Endodermal cell (in vitro differentiated cells): ENCODE results near the gene OSCP1. TPM values are rescaled to one million over a fixed set of nuclear protein-coding genes. Genes with fewer than 3 reads are reported as not detected.

Experiments
- DNase-seq: peaks from one replicate; pipeline ENCODE4 v3.0.0-alpha.2; 2017
- H3K27ac ChIP-seq: 2 replicates; pipeline ENCODE4 v1.5.1; 2013; ENCODE audit warnings: mild to moderate bottlenecking, low read depth, low read length, moderate library complexity
- H3K27me3 ChIP-seq: 2 replicates; pipeline ENCODE4 v1.6.1; 2013; ENCODE audit warnings: mild to moderate bottlenecking, low read length, moderate library complexity; ENCODE audit not compliant: insufficient read depth, control insufficient read depth, poor library complexity, severe bottlenecking
- H3K36me3 ChIP-seq: 2 replicates; pipeline ENCODE4 v1.7.0; 2013; ENCODE audit warnings: mild to moderate bottlenecking, low read length, moderate library complexity; ENCODE audit not compliant: control insufficient read depth, insufficient read depth
- H3K4me1 ChIP-seq: one replicate; pipeline ENCODE4 v1.7.0; 2013; ENCODE audit warnings: low read length; ENCODE audit not compliant: control insufficient read depth, insufficient read depth
- H3K4me3 ChIP-seq: 2 replicates; pipeline ENCODE4 v1.5.1; 2013; ENCODE audit warnings: mild to moderate bottlenecking, low read length, moderate library complexity
- H3K9ac ChIP-seq: 2 replicates; pipeline ENCODE4 v1.6.1; 2013; ENCODE audit warnings: mild to moderate bottlenecking, low read length, moderate library complexity; ENCODE audit not compliant: poor library complexity, severe bottlenecking; ENCODE audit errors: extremely low read depth
- H3K9me3 ChIP-seq: 2 replicates; pipeline ENCODE4 v1.6.1; 2013; ENCODE audit warnings: mild to moderate bottlenecking, low read length, moderate library complexity; ENCODE audit not compliant: control insufficient read depth
- H3K27ac Mint-ChIP-seq: 2 replicates; pipeline ENCODE4 v1.8.0; 2020; ENCODE audit warnings: mixed read lengths
- H3K27me3 Mint-ChIP-seq: 2 replicates; pipeline ENCODE4 v1.8.0; 2021; ENCODE audit warnings: mild to moderate bottlenecking, mixed read lengths; ENCODE audit not compliant: insufficient read depth
- H3K36me3 Mint-ChIP-seq: 2 replicates; pipeline ENCODE4 v1.8.0; 2020; ENCODE audit warnings: low read depth, mixed read lengths
- H3K4me1 Mint-ChIP-seq: 2 replicates; pipeline ENCODE4 v1.8.0; 2020; ENCODE audit warnings: mixed read lengths
- H3K4me3 Mint-ChIP-seq: 2 replicates; pipeline ENCODE4 v1.8.0; 2020; ENCODE audit warnings: mild to moderate bottlenecking, moderate library complexity, mixed read lengths
- H3K9me3 Mint-ChIP-seq: 2 replicates; pipeline ENCODE4 v1.8.0; 2020; ENCODE audit warnings: mild to moderate bottlenecking, mixed read lengths
- CTCF ChIP-seq: fragments of 200-600 bp; sonication (generic); conservative IDR thresholded peaks from 2 replicates; pipeline ENCODE4 v1.5.0; 2021; ENCODE audit warnings: antibody characterized with exemption, mild to moderate bottlenecking
- WGBS, 2 experiments: methylation state at CpG; one replicate each; pipeline versions ENCODE4 v1.1.5 to v1.1.7; 2013; ENCODE audit warnings: missing lambda C conversion rate in 2 of 2, mixed read lengths in 1 of 2; ENCODE audit not compliant: insufficient coverage in 1 of 2, insufficient read length in 1 of 2; 5-methylcytosine and 5-hydroxymethylcytosine counted together
- total RNA-seq, 2 donors: library from RNA; stranded (reverse); fragmentation: NEBNext Ultra II Directional in 1 of 2; extraction: Animal tissue kit (Norgen Biotek cat#: 25700) in 1 of 2; gene quantifications; 2 replicates in 1 of 2; 3 replicates in 1 of 2; pipeline ENCODE4 v1.2.1, GENCODE V29; 2021

The OSCP1 gene
- total RNA-seq, 2 donors from 2014 or later, result 9.6 to 10.5 TPM

GRCh38 chr1:36400825-36401601 lies 49.2 kb downstream of the OSCP1 start:
- Mint-ChIP-seq H3K4me1 (peaks cover 12% of the 10 kb centered on the region), H3K4me3 (peak overlapping the region; percentile 79), H3K9me3 (no peaks in the 10 kb centered on the region), H3K27ac (peak overlapping the region; percentile 97), H3K27me3 (no peaks in the 10 kb centered on the region), H3K36me3 (peaks cover 3% of the 10 kb centered on the region)
- Histone ChIP-seq H3K4me1 (no peaks in the 10 kb centered on the region), H3K27me3 (no peaks in the 10 kb centered on the region), H3K27ac (no peak overlapping the region), H3K9me3 (no peaks in the 10 kb centered on the region), H3K9ac (no peak overlapping the region), H3K4me3 (peak overlapping the region; percentile 70), H3K36me3 (no peaks in the 10 kb centered on the region)
- TF ChIP-seq CTCF, result no peak
- WGBS, 2 experiments, result 73 to 77% methylated on average over 18 to 22 of the region's 22 CpGs
- peak; percentile 98 for DNase-seq

- Mint-ChIP-seq H3K36me3 (peaks cover 3% of the 10 kb centered on the region), H3K4me3 (peak overlapping the region; percentile 79), H3K27ac (peak overlapping the region; percentile 97), H3K27me3 (no peaks in the 10 kb centered on the region), H3K9me3 (no peaks in the 10 kb centered on the region), H3K4me1 (peaks cover 12% of the 10 kb centered on the region)
- no peak overlapping the region for H3K4me3 ChIP-seq
- H3K9ac ChIP-seq, result no peak overlapping the region
- 92 to 100% methylated on average over 5 to 10 of the region's 10 CpGs for WGBS, 2 experiments
- no peaks in the 10 kb centered on the region for H3K27me3 ChIP-seq
- no peak for TF ChIP-seq CTCF
- no peaks in the 10 kb centered on the region for H3K36me3 ChIP-seq
- no peaks in the 10 kb centered on the region for H3K4me1 ChIP-seq
- no peaks in the 10 kb centered on the region for H3K9me3 ChIP-seq
- no peak for DNase-seq
- no peak overlapping the region for H3K27ac ChIP-seq
Measured at GRCh38 chr1:36400514-36400824, 49.8 kb downstream of the OSCP1 start.

- H3K27ac Mint-ChIP-seq, result peak overlapping the region; percentile 94
- H3K9me3 Mint-ChIP-seq, result no peaks in the 10 kb centered on the region
- Histone ChIP-seq H3K9ac (no peak overlapping the region), H3K36me3 (peaks cover 9% of the 10 kb centered on the region), H3K27ac (no peak overlapping the region), H3K27me3 (no peaks in the 10 kb centered on the region), H3K4me3 (peak overlapping the region; percentile 100), H3K9me3 (no peaks in the 10 kb centered on the region), H3K4me1 (no peaks in the 10 kb centered on the region)
- TF ChIP-seq CTCF, result no peak
- H3K27me3 Mint-ChIP-seq, result no peaks in the 10 kb centered on the region
- H3K4me3 Mint-ChIP-seq, result peak overlapping the region; percentile 83
- 95 to 96% methylated on average over 7 of the region's 7 CpGs for WGBS, 2 experiments
- peaks cover 12% of the 10 kb centered on the region for H3K4me1 Mint-ChIP-seq
- peaks cover 6% of the 10 kb centered on the region for H3K36me3 Mint-ChIP-seq
- no peak for DNase-seq
Measured at GRCh38 chr1:36398370-36398977, 51.8 kb downstream of the OSCP1 start.
